IPS-NIHi7 (cell line): ENCODE data around the gene LHFPL2.

ENCODE experiments used
- DNase-seq: peaks from one replicate; pipeline ENCODE4 v3.0.0; 2012; ENCODE audit warnings: mixed read lengths; ENCODE audit errors: extremely low spot score

The LHFPL2 gene

DNA sequence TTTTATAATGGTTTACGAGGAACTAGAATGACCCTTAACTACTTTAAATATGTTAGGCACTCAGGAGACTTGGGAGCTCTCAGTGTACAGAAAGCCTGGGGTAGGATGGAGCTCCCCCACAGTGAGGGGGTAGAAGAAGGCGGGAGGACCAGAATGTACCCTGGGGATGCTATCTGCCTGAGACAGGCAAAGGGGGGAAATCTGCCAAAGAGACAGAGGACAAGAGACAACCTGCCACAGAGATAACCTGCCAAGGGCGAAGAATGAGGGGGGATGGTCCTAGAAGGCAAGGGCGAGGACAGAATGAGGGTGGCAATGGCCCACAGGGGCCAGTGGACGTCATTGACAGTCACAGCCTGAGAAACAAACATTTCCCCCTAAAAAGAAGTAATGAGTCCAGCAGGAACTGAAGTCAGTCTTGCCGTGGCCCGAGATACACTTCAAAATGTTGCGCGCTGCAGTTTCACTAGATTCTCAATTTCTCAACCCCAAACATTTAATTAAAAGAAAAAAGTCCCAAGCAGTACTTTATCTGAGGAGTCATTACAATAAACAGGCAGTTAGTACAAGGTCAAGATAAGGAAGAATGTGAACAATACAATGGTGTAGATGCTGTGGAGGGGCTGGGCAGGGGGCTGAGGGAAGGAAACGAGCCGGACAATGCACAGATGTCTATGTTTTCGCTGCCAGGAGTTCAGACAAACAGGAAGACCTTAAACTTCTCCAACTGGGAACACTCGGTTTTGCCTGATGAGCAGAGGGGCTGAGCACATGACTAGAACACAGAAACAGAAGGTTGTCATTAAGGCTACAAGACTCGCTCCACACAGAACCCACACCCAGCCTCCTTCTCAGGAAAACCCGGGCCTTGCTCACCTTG is 125.0 kb downstream of the LHFPL2 start:
- no peak for DNase-seq

GRCh38 chr5:78522476-78523260 is 125.9 kb downstream of the LHFPL2 start:
- no peak for DNase-seq

GRCh38 chr5:78521455-78521854 is 127.1 kb downstream of the LHFPL2 start:
- DNase-seq: no peak

DNA sequence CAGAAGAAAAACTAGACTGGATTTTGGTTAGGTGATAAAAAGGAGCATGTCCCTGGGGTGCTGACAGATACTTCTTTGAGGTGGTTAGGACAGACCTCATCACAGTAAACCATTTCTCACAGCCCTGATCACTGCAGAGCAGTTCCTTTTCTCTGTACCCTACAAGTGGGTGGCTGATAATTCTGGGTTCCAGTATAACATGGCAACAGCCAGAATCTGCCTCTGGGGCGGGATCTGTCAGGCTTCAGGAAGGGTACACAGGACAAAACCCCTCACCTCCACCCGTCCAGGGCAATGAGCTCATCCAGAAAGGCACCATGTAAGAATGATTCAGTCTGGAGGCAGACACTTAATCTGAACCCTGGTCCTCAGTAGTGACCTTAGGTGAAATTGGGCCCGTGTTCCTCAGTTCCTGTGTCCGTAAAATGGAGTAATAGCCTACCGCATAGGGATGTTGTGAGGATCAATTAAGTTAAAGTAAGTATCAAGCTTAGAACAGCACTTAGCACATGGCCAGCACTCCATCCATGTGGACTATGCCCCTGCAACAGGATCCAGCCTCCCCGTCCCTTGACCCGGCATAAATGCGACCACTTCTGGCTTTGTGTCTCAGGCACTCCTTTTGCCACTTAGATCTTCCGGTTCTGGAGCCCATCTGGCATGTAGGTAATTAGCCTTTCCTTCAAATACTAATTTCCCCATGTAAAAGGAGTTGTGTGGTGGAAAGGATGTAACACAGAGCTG is 129.2 kb downstream of the LHFPL2 start:
- no peak for DNase-seq

- peak; percentile 67 for DNase-seq
Observed at GRCh38 chr5:78518365-78519197, 130.0 kb downstream of the LHFPL2 start.

GRCh38 chr5:78515670-78516069 is 132.9 kb downstream of the LHFPL2 start:
- DNase-seq: peak; percentile 40

GRCh38 chr5:78514427-78515330 is 133.9 kb downstream of the LHFPL2 start:
- no peak for DNase-seq

DNA sequence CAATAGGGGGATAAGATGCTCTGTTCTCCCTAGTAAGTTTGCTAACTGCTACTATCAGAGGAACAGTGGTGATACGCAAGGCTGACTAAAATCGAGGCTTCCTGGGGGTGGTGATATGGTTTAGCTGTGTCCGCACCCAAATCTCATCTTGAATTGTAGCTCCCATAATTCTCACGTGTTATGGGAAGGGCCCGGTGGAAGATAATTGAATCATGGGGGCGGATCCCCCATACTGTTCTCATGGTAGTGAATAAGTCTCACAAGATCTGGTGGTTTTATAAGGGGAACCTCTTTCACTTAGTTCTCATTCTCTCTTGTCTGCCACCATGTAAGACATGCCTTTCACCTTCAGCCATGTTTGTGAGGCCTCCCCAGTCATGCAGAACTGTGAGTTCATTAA is 135.1 kb downstream of the LHFPL2 start:
- no peak for DNase-seq

- DNase-seq: no peak
Observed at GRCh38 chr5:78512435-78512834, 136.1 kb downstream of the LHFPL2 start.

DNA sequence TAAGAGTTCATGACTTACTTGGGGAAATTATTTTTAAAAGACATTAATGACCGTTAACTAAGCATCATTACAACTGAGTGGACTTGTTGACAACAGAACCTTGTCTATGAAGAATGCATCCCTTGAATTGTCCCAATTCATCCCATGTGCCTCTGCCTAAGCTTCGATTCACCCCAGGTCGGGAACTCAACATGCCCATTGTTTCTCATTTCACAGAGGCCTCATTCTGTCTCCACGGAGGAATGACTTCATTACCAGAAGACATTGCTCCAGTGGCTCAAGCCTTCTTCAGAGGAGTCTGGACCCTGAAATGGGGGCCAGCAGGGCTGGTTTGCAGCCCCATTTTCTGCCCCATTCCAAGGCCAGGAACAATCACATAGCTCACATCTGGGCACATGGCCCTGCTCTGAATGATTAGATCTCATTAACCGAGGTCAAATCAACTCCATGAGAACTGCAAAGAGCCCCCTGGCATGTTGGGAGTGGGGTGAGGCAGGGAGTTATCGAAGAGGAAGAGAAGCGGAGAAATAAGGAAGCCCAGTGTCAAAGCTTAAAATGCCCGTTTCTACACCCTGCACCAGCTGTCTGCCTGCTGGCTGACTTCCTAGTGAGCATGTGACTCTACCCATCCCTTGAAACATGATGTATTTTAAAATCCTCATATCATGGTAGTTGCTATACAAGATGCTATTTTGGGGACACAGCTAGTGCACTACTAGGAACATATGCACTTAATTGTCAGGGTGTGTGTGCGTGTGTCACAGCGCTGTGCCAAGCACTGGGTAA is 137.3 kb downstream of the LHFPL2 start:
- no peak for DNase-seq

GRCh38 chr5:78509884-78510769 is 138.4 kb downstream of the LHFPL2 start:
- peak; percentile 65 for DNase-seq

GRCh38 chr5:78509145-78509865 is 139.3 kb downstream of the LHFPL2 start:
- no peak for DNase-seq

GRCh38 chr5:78508186-78508765 is 140.3 kb downstream of the LHFPL2 start:
- no peak for DNase-seq

- no peak for DNase-seq
Observed at GRCh38 chr5:78507531-78507930, 141.0 kb downstream of the LHFPL2 start.

GRCh38 chr5:78506261-78507024 is 142.1 kb downstream of the LHFPL2 start:
- no peak for DNase-seq

DNA sequence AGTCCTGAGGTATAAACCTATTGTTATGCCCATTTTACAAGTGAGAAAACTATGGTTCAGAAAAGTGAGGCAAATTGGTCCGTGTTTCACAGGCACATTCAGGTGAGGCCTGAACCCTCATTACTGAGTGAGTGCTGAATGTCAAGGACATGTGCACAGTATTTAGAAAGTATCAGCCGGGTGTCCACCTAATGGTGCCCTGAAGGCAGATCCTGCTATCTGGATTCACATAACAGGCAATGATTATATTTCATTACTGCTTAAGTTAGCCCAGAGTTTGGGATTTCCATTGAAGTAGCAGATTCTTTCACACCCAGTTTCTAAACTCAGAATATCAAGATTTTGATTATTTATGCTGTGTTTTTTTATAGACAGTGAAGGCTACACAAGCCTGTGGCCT is 142.7 kb downstream of the LHFPL2 start:
- no peak for DNase-seq
